K562 (cell line): ENCODE results near the gene MALAT1. TPM values are rescaled to one million over a fixed set of nuclear protein-coding genes. Genes with fewer than 3 reads are reported as not detected.
A peak's percentile ranks its signal among the peaks of the same experiment; 100 is the strongest.

Experiments used
- ELF2 ChIP-seq: fragments of 250-450 bp; sonication (Bioruptor Pico); IDR thresholded peaks from 2 replicates; pipeline ENCODE4 v1.5.0; 2021; ENCODE audit warnings: mild to moderate bottlenecking
- FOS ChIP-seq: IDR thresholded peaks from 3 replicates; pipeline ENCODE4 v1.6.1; 2011; ENCODE audit not compliant: insufficient read length; ENCODE audit errors: extremely low read depth
- FOSL1 ChIP-seq: fragments of 200-800 bp; sonication (Bioruptor generic); conservative IDR thresholded peaks from 2 replicates; pipeline ENCODE4 v1.6.1; 2016; ENCODE audit warnings: missing genetic modification characterization, missing compliant biosample characterization
- HNRNPLL ChIP-seq: fragments of 200-400 bp; formaldehyde crosslinking; IDR thresholded peaks from 2 replicates; pipeline ENCODE4 v1.6.1; 2017; ENCODE audit warnings: low read length, low read depth, mild to moderate bottlenecking; ENCODE audit not compliant: poor library complexity, severe bottlenecking
- JUND ChIP-seq, 2 experiments: IDR thresholded peaks; 2 replicates in 1 of 2; 3 replicates in 1 of 2; pipeline ENCODE4 v1.6.1; 2011; ENCODE audit warnings: borderline replicate concordance in 2 of 2, low read depth in 2 of 2, low read length in 2 of 2, improper control_type of control experiment in 1 of 2, missing biosample characterization in 1 of 2, missing genetic modification characterization in 1 of 2, missing genetic modification reagents in 1 of 2
- KHSRP ChIP-seq: fragments of 450-650 bp; IDR thresholded peaks from 2 replicates; pipeline ENCODE4 v1.6.1; 2017
- NKRF ChIP-seq: fragments of 450-650 bp; IDR thresholded peaks from 2 replicates; pipeline ENCODE4 v1.6.1; 2016; ENCODE audit warnings: borderline replicate concordance
- NONO ChIP-seq, 2 experiments: fragments of 200-400 bp in 1 of 2; fragments of 450-650 bp in 1 of 2; formaldehyde crosslinking in 1 of 2; IDR thresholded peaks; 2 replicates each; pipeline ENCODE4 v1.6.1; 2017; ENCODE audit warnings: low read depth in 2 of 2, mild to moderate bottlenecking in 2 of 2, moderate library complexity in 2 of 2, low read length in 1 of 2
- PML ChIP-seq: IDR thresholded peaks from 2 replicates; pipeline ENCODE4 v1.6.1; 2012; ENCODE audit warnings: low read length, inconsistent platforms
- PURB ChIP-seq: sonication (generic); formaldehyde crosslinking; IDR thresholded peaks from 2 replicates; pipeline ENCODE4 v1.9.0; 2021; ENCODE audit warnings: low read depth, mild to moderate bottlenecking, missing genetic modification reagents
- RFX5 ChIP-seq: IDR thresholded peaks from 2 replicates; pipeline ENCODE4 v1.6.1; 2011; ENCODE audit warnings: low read depth, mild to moderate bottlenecking, improper control_type of control experiment, low read length
- SAFB2 ChIP-seq: fragments of 200-400 bp; formaldehyde crosslinking; IDR thresholded peaks from 2 replicates; pipeline ENCODE4 v1.6.1; 2018; ENCODE audit warnings: borderline replicate concordance, low read length, low read depth, moderate library complexity; ENCODE audit not compliant: severe bottlenecking
- TCF7L2 ChIP-seq: fragments of 150-350 bp; IDR thresholded peaks from 2 replicates; pipeline ENCODE4 v1.6.1; 2016; ENCODE audit warnings: low read depth, mild to moderate bottlenecking, low read length, moderate library complexity
- THRA ChIP-seq: fragments of 450-650 bp; IDR thresholded peaks from 2 replicates; pipeline ENCODE4 v1.6.1; 2017; ENCODE audit warnings: mild to moderate bottlenecking, moderate library complexity
- ZBTB8A ChIP-seq: fragments of 450-650 bp; IDR thresholded peaks from 2 replicates; pipeline ENCODE4 v1.6.1; 2018; ENCODE audit warnings: mild to moderate bottlenecking, moderate library complexity; ENCODE audit not compliant: partially characterized antibody
- ZKSCAN3 ChIP-seq: fragments of 250-450 bp; sonication (Bioruptor Pico); IDR thresholded peaks from 2 replicates; pipeline ENCODE4 v1.4.0; 2020
- ZNF324 ChIP-seq: fragments of 250-450 bp; sonication (Bioruptor Pico); IDR thresholded peaks from 2 replicates; pipeline ENCODE4 v1.4.0; 2020; ENCODE audit warnings: mild to moderate bottlenecking
- ZNF75A ChIP-seq: fragments of 450-650 bp; formaldehyde crosslinking; IDR thresholded peaks from 2 replicates; pipeline ENCODE4 v1.4.0; 2020; ENCODE audit warnings: mild to moderate bottlenecking
- ZNF778 ChIP-seq: fragments of 450-650 bp; formaldehyde crosslinking; IDR thresholded peaks from 2 replicates; pipeline ENCODE4 v1.4.0; 2020; ENCODE audit warnings: mild to moderate bottlenecking, moderate library complexity
- polyA plus RNA-seq, 8 experiments: library from polyadenylated mRNA; depleted of rRNA in 4 of 8; stranded (reverse) in 5 of 8; unstranded in 3 of 8; fragments of >200 nt; fragmentation: Nextera tagmentation in 2 of 8; fragmentation: Illumina TruSeq in 1 of 8; extraction: Ambion mirVana in 2 of 8; extraction: Trizol in 1 of 8; gene quantifications; 2 replicates each; pipeline versions ENCODE4 v1.2.1 to v1.2.3, GENCODE V29; 2011 to 2014; ENCODE audit warnings: inconsistent platforms in 1 of 8, missing spikeins in 1 of 8
- total RNA-seq, 7 experiments: library from RNA; depleted of rRNA in 6 of 7; stranded (reverse); fragments of >200 nt in 6 of 7; fragmentation: Illumina TruSeq in 2 of 7; extraction: Trizol in 2 of 7; gene quantifications; 2 replicates each; pipeline versions ENCODE4 v1.2.1 to v1.2.3, GENCODE V29; 2011 to 2021; ENCODE audit warnings: low replicate concordance in 1 of 7
- TF ChIP-seq, protein P1 (sequence below): fragments of 450-650 bp; IDR thresholded peaks from 2 replicates; pipeline ENCODE4 v1.7.0; 2016; ENCODE audit warnings: borderline replicate concordance
- TF ChIP-seq, protein P2 (sequence below): fragments of 450-650 bp; formaldehyde crosslinking; IDR thresholded peaks from 2 replicates; pipeline ENCODE4 v1.4.0; 2022; ENCODE audit warnings: mild to moderate bottlenecking, moderate library complexity

MALAT1 gene
- total and polyA plus RNA-seq, 9 of the 15 experiments (the other 6 are each of a cell fraction or from before 2014, with no cell fraction given) = 363 to 8,715 (median 2,351) TPM

DNA sequence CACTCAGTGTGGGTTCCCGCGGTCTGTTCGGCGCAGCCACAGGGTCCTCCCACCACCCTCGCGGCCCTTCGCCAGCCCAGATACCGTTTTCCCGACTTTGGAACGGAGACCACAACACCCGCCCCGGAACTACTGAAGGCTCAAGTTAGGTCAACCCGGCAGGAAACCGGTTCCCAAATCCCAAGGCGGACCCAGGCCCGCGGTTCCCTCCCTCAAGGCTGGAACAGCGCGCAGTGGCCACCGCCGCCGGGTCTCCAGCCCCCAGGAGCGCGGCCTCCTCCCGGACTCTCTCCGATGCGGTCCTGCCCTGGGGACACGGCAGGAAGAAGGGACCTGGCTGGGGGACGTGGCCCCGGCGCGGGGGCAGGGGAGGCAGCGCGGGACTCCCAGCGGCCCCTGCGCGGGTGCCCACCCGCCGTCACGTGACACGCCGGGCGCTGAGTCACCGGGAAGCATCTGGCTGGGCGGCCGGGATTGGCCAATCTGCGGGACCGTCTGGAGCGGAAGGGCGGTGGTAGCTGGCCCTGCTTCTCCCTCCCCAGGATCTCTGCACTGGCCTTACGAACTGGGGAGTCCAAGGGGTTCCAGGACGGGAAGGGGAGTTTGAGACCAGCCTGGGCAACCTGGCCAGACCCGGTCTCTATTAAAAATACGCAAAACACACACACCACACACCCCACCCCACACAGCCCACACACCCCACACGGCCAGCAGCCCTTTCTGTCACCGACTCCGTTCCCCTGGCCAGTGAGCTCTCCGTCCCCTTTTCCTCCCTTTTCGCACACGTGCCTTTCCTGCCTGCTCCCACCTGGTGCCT lies 21.5 kb upstream of the MALAT1 start (continued):
- no peak for TF ChIP-seq SAFB2
- TF ChIP-seq, protein P1, sequence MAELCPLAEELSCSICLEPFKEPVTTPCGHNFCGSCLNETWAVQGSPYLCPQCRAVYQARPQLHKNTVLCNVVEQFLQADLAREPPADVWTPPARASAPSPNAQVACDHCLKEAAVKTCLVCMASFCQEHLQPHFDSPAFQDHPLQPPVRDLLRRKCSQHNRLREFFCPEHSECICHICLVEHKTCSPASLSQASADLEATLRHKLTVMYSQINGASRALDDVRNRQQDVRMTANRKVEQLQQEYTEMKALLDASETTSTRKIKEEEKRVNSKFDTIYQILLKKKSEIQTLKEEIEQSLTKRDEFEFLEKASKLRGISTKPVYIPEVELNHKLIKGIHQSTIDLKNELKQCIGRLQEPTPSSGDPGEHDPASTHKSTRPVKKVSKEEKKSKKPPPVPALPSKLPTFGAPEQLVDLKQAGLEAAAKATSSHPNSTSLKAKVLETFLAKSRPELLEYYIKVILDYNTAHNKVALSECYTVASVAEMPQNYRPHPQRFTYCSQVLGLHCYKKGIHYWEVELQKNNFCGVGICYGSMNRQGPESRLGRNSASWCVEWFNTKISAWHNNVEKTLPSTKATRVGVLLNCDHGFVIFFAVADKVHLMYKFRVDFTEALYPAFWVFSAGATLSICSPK = peak; percentile 66; the same call in 1 of the 2 replicates
- TF ChIP-seq ZNF778 (CRISPR knock-in tag) = no peak
- peak; percentile 42 for TF ChIP-seq HNRNPLL
- TF ChIP-seq TCF7L2 = 0 out of 2 replicates have a peak, but pooled peaks have one; percentile 15
- TF ChIP-seq FOSL1 (tag) = peak; percentile 98
- TF ChIP-seq THRA = no peak
- no peak for TF ChIP-seq ZKSCAN3
- no peak for TF ChIP-seq KHSRP
- TF ChIP-seq ELF2 (CRISPR knock-in tag) = peak; percentile 74
- no peak for TF ChIP-seq ZNF324
- TF ChIP-seq, protein P2, sequence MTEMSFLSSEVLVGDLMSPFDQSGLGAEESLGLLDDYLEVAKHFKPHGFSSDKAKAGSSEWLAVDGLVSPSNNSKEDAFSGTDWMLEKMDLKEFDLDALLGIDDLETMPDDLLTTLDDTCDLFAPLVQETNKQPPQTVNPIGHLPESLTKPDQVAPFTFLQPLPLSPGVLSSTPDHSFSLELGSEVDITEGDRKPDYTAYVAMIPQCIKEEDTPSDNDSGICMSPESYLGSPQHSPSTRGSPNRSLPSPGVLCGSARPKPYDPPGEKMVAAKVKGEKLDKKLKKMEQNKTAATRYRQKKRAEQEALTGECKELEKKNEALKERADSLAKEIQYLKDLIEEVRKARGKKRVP (CRISPR knock-in tag) = no peak; the same call in 1 of the 2 replicates
- peak; percentile 87; the same call in 1 of the 2 replicates for TF ChIP-seq NKRF
- peak; percentile 66 for TF ChIP-seq PML
- peak in 1 of 2 experiments; percentile 89; a peak in 1 of 4 replicates for TF ChIP-seq NONO (IDR thresholded peaks at IDR 0.05; ENCODE audit: low read depth in 2 of 2, low read length in 1 of 2)
- peak; percentile 39 for TF ChIP-seq FOS
- TF ChIP-seq JUND (IDR thresholded peaks at IDR 0.05; ENCODE audit: borderline replicate concordance, low read depth, low read length) = peak; percentile 97
- peak; percentile 94; the same call in 2 of the 3 replicates for TF ChIP-seq JUND (tag; IDR thresholded peaks at IDR 0.05; ENCODE audit: borderline replicate concordance, low read depth, low read length)
- TF ChIP-seq PURB (CRISPR knock-in tag) = no peak
- no peak for TF ChIP-seq RFX5
- no peak for TF ChIP-seq ZNF75A (CRISPR knock-in tag)
- TF ChIP-seq ZBTB8A = no peak
